OCI-LY3 (cell line): ENCODE results near the gene KIF25.

Experiments
- H2AFZ ChIP-seq: fragments of 200-600, 300-600 bp; shearing (Covaris generic); 2 replicates; pipeline ENCODE4 v1.6.0; 2014; ENCODE audit warnings: antibody characterized with exemption, low read depth, low read length
- H3K27ac ChIP-seq: fragments of 200-600, 300-600 bp; sonication (generic); 2 replicates; pipeline ENCODE4 v1.5.1; 2014; ENCODE audit warnings: mild to moderate bottlenecking, low read length, moderate library complexity, mixed read lengths
- H3K27me3 ChIP-seq: fragments of 200-600, 300-600 bp; sonication (generic); 2 replicates; pipeline ENCODE4 v1.6.1; 2014; ENCODE audit warnings: low read depth, low read length, mixed read lengths
- H3K36me3 ChIP-seq: fragments of 200-600, 300-600 bp; sonication (generic); replicated peaks from 2 replicates; pipeline ENCODE3; 2014; ENCODE audit warnings: low read depth, low read length, mixed read lengths
- H3K4me1 ChIP-seq: fragments of 300-600, 200-600 bp; sonication (generic); 2 replicates; pipeline ENCODE4 v1.6.1; 2014; ENCODE audit warnings: low read length, mixed read lengths
- H3K4me2 ChIP-seq: fragments of 200-600, 300-600 bp; sonication (generic); 2 replicates; pipeline ENCODE4 v1.6.1; 2014; ENCODE audit warnings: low read length, mixed read lengths
- H3K4me3 ChIP-seq: fragments of 300-600, 200-600 bp; sonication (generic); 2 replicates; pipeline ENCODE4 v1.5.1; 2014; ENCODE audit warnings: antibody characterized with exemption, mild to moderate bottlenecking, low read length, moderate library complexity
- H3K79me2 ChIP-seq: fragments of 300-600, 200-600 bp; shearing (Covaris generic); 2 replicates; pipeline ENCODE4 v1.6.1; 2014; ENCODE audit warnings: mild to moderate bottlenecking, low read length, mixed read lengths
- H3K9ac ChIP-seq: fragments of 300-600, 200-600 bp; shearing (Covaris generic); 2 replicates; pipeline ENCODE4 v1.6.0; 2014; ENCODE audit warnings: mild to moderate bottlenecking, low read length, moderate library complexity
- H3K9me3 ChIP-seq: fragments of 200-600, 300-600 bp; shearing (Covaris generic); 2 replicates; pipeline ENCODE4 v1.6.1; 2014; ENCODE audit warnings: low read length, mixed read lengths; ENCODE audit not compliant: insufficient read depth
- H4K20me1 ChIP-seq: fragments of 200-600, 300-600 bp; sonication (generic); 2 replicates; pipeline ENCODE4 v1.6.1; 2016; ENCODE audit warnings: low read length, mixed read lengths; ENCODE audit not compliant: insufficient read depth
- EZH2phosphoT487 ChIP-seq: fragments of 200-600 bp; shearing (Covaris generic); IDR thresholded peaks from 2 replicates; pipeline ENCODE4 v1.6.1; 2018; ENCODE audit warnings: antibody characterized with exemption, mixed run types, low read depth
- TF ChIP-seq, protein P1 (sequence below): fragments of 200-600, 300-600 bp; sonication (generic); IDR thresholded peaks from 2 replicates; pipeline ENCODE4 v1.5.1; 2014; ENCODE audit warnings: antibody characterized with exemption, low read length, low read depth

The KIF25 gene

DNA sequence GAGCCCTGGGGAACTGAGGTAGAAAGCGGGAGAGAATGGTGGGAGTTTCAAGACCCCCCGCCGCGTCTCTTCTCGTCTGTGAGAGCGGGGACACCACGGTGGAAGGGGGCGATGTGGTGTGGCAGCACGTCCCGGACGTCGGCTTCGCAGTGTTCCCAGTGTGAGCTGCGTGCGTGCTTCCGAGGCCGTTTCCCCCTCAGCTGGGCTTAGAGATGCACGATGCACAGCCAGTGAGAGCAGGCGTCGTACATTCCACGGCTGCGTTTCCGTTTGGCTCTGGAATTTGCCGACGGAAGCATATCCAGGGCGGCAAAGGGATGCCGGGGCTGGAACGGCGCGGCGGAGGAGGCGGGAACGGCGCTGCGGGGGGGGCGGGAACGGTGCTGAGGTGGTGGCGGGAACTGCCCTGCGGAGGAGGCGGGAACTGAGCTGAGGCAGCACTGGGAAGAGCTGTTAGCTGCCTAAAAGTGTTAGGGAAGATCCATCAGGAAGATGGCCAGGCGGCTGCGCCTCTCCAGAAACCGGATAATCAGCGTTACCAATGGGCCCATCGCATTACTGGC, 37.7 kb downstream of the KIF25 start:
- H3K79me2 ChIP-seq, result no peaks in the 10 kb centered on the region
- no peak overlapping the region for H3K27ac ChIP-seq
- no peak overlapping the region for H2AFZ ChIP-seq
- H3K4me2 ChIP-seq, result no peak overlapping the region
- H3K9ac ChIP-seq, result no peak overlapping the region
- no peaks in the 10 kb centered on the region for H3K4me1 ChIP-seq
- H3K4me3 ChIP-seq, result no peak overlapping the region
- H4K20me1 ChIP-seq, result no peaks in the 10 kb centered on the region
- H3K27me3 ChIP-seq, result no peaks in the 10 kb centered on the region
- no peaks in the 10 kb centered on the region for H3K36me3 ChIP-seq
- H3K9me3 ChIP-seq, result no peaks in the 10 kb centered on the region
- TF ChIP-seq, protein P1, sequence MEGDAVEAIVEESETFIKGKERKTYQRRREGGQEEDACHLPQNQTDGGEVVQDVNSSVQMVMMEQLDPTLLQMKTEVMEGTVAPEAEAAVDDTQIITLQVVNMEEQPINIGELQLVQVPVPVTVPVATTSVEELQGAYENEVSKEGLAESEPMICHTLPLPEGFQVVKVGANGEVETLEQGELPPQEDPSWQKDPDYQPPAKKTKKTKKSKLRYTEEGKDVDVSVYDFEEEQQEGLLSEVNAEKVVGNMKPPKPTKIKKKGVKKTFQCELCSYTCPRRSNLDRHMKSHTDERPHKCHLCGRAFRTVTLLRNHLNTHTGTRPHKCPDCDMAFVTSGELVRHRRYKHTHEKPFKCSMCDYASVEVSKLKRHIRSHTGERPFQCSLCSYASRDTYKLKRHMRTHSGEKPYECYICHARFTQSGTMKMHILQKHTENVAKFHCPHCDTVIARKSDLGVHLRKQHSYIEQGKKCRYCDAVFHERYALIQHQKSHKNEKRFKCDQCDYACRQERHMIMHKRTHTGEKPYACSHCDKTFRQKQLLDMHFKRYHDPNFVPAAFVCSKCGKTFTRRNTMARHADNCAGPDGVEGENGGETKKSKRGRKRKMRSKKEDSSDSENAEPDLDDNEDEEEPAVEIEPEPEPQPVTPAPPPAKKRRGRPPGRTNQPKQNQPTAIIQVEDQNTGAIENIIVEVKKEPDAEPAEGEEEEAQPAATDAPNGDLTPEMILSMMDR, result no peak
- no peak for TF ChIP-seq EZH2phosphoT487

DNA sequence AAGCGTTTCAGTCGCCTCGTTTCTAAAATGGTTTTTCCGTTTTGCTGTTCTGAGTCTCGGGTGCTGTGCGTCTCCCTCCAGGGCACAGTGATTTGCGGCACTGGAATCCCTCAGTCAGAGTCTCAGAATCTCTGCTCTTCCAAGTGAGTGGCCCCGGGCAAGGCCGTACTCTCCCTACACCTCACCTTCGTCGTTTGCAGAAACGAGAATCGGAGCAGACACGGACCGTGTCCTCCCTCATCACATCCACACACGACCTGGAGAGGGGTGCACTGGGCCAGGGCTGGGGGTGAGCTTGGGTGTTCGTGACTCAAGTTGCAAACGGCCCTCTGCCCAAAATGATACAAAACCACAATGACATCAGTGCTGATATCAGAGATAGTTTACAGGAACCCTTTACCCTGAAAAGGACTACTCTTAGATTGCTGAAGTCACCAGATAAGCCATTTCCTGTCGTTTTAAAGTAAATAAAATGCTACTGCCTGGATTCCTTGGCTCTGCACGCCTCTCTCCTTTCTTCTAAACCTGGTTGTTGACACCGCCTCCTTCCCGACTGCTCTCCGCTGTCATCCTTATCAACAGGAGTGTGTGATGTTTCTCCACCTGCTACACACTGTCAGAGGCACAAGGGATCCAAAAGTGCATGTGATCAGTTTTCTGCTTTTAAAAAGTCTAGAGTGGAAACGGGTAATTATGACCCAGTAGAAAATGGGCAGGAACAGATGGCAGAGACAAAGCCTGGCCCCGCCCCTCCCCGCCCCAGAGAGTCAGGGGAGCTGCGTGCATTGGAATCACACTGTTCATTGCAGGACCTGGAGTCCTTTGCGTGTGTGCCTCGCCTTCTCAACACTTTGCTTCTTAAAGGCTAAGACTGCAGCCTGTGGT, 38.4 kb downstream of the KIF25 start:
- no peak for TF ChIP-seq EZH2phosphoT487
- TF ChIP-seq, protein P1, result no peak
- H3K79me2 ChIP-seq, result no peaks in the 10 kb centered on the region
- H3K4me2 ChIP-seq, result no peak overlapping the region
- no peaks in the 10 kb centered on the region for H3K4me1 ChIP-seq
- no peak overlapping the region for H3K4me3 ChIP-seq
- no peak overlapping the region for H3K9ac ChIP-seq
- H3K27ac ChIP-seq, result no peak overlapping the region
- no peaks in the 10 kb centered on the region for H3K9me3 ChIP-seq
- H3K27me3 ChIP-seq, result no peaks in the 10 kb centered on the region
- H2AFZ ChIP-seq, result no peak overlapping the region
- no peaks in the 10 kb centered on the region for H4K20me1 ChIP-seq
- no peaks in the 10 kb centered on the region for H3K36me3 ChIP-seq

DNA sequence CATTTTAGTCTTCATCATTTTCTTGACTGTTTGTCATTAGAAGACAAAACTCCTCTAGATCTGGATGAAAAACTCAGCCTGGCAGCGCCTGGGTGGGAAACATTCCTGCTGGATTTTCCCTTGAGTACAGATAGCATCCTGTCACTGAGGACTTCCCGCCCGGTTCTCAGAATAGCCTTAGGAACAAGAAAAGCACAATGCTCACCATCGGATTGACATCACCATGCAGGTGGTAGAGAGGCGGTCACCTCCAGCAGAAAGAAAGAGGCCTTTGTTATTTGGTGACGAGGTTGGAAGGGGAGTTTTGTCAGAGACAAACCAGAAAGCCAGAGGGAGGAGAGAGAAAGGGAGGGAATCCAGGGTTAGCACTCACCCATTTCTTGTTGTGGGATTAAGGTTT, 39.8 kb downstream of the KIF25 start:
- Histone ChIP-seq H4K20me1 (no peaks in the 10 kb centered on the region), H3K9me3 (no peaks in the 10 kb centered on the region), H3K27me3 (no peaks in the 10 kb centered on the region), H3K4me1 (no peaks in the 10 kb centered on the region), H3K36me3 (no peaks in the 10 kb centered on the region), H3K9ac (no peak overlapping the region), H3K27ac (no peak overlapping the region), H3K79me2 (no peaks in the 10 kb centered on the region), H3K4me3 (no peak overlapping the region), H3K4me2 (no peak overlapping the region), H2AFZ (no peak overlapping the region)
- TF ChIP-seq EZH2phosphoT487, result no peak
- TF ChIP-seq, protein P1, result no peak

DNA sequence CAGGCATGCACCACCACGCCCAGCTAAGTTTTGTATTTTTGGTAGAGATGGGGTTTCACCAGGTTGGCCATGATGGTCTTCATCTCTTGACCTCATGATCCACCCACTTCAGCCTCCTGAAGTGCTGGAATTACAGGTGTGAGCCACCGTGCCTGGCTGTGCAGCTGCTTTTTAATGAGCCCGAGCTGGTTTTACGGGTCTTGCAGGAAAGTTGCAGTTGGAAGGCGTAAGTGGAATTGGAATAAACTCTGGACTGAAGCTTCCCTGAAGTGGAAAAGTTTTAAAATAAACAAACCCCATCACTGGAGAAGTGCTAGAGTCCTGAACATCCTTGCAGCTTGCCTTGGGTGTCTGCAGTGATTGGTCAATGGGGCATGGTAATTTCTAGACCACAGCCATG, 40.4 kb downstream of the KIF25 start:
- Histone ChIP-seq H2AFZ (no peak overlapping the region), H3K27ac (no peak overlapping the region), H3K79me2 (no peaks in the 10 kb centered on the region), H3K27me3 (no peaks in the 10 kb centered on the region), H3K36me3 (no peaks in the 10 kb centered on the region), H3K4me1 (no peaks in the 10 kb centered on the region), H3K4me3 (no peak overlapping the region), H3K9ac (no peak overlapping the region), H3K9me3 (no peaks in the 10 kb centered on the region), H4K20me1 (no peaks in the 10 kb centered on the region), H3K4me2 (no peak overlapping the region)
- TF ChIP-seq EZH2phosphoT487, result no peak
- TF ChIP-seq, protein P1, result no peak
